Prostate gland (tissue), 2 donors: Measurements from ENCODE around the gene ANKRD40. TPM values are rescaled to one million over a fixed set of nuclear protein-coding genes. Genes with fewer than 3 reads are reported as not detected.

Experiments used
- DNase-seq: peaks from one replicate; pipeline ENCODE4 v3.0.0-alpha.2; 2019; ENCODE audit warnings: low spot score
- H3K27ac ChIP-seq, 2 donors: fragments of 200-600 bp; sonication (generic); 2 replicates each; pipeline ENCODE4 v1.5.1; 2017 to 2019
- H3K27me3 ChIP-seq: fragments of 200-600 bp; sonication (generic); replicated peaks from 2 replicates; pipeline ENCODE4 v1.5.1; 2019; ENCODE audit not compliant: insufficient read depth
- H3K36me3 ChIP-seq, 2 donors: fragments of 200-600 bp; sonication (generic); 1 replicate in 1 of 2; 2 replicates in 1 of 2; pipeline versions ENCODE4 v1.5.1 to v1.8.1; 2017 to 2019
- H3K4me1 ChIP-seq: fragments of 200-600 bp; sonication (generic); replicated peaks from 2 replicates; pipeline ENCODE4 v1.5.1; 2019
- H3K4me3 ChIP-seq, 2 donors: fragments of 200-600 bp; sonication (generic); 2 replicates each; pipeline ENCODE4 v1.5.1; 2017 to 2019
- H3K9me3 ChIP-seq: fragments of 200-600 bp; sonication (generic); 2 replicates; pipeline ENCODE4 v1.5.1; 2017
- CTCF ChIP-seq, 4 experiments: fragments of 200-600 bp in 2 of 4; fragments of 450-650 bp in 2 of 4; sonication (generic) in 2 of 4; IDR thresholded peaks; 1 replicate in 3 of 4; 2 replicates in 1 of 4; pipeline ENCODE4 v1.5.1; 2016 to 2019; ENCODE audit warnings: antibody characterized with exemption in 4 of 4, mild to moderate bottlenecking in 2 of 4, moderate library complexity in 2 of 4
- POLR2A ChIP-seq: fragments of 450-650 bp; IDR thresholded peaks from one replicate; pipeline ENCODE4 v1.6.1; 2016; ENCODE audit warnings: antibody characterized with exemption, mild to moderate bottlenecking
- POLR2AphosphoS5 ChIP-seq: sonication (generic); formaldehyde crosslinking; IDR thresholded peaks from one replicate; pipeline ENCODE4 v1.6.1; 2017; ENCODE audit warnings: antibody characterized with exemption
- WGBS: methylation state at CpG from one replicate; pipeline ENCODE4 v1.1.5; 2018; 5-methylcytosine and 5-hydroxymethylcytosine counted together
- intact Hi-C: fragments of 100-400 bp; cut with DNase I; formaldehyde crosslinking; loops from one replicate; pipeline ENCODE4 v1.14.2; 2022
- total RNA-seq, 2 donors: library from RNA; depleted of rRNA; stranded (reverse); fragments of >200 nt; gene quantifications; one replicate each; pipeline ENCODE4 v1.1.0, GENCODE V29; 2016

ANKRD40 gene
- total RNA-seq, 2 donors from 2014 or later: 31.2 to 36.0 TPM

GRCh38 chr17:50675627-50676026, 32.1 kb downstream of the ANKRD40 start:
- Histone ChIP-seq H3K4me1 (no peaks in the 10 kb centered on the region), H3K36me3 (no peaks in the 10 kb centered on the region), H3K4me3 (no peak overlapping the region), H3K27me3 (no peaks in the 10 kb centered on the region), H3K27ac (no peak overlapping the region), H3K9me3 (no peaks in the 10 kb centered on the region)
- no peak for TF ChIP-seq CTCF (IDR thresholded peaks at IDR 0.05)
- TF ChIP-seq POLR2AphosphoS5: no peak
- TF ChIP-seq POLR2A: no peak
- no peak for DNase-seq
- intact Hi-C loops: no loop called here
- WGBS: 94% methylated on average over 6 of the region's 7 CpGs

- WGBS: 57% methylated on average over 3 of the region's 3 CpGs
- no peak overlapping the region for H3K27ac ChIP-seq
These were observed 32.5 kb downstream of the ANKRD40 start for GRCh38 chr17:50675190-50675589.

GRCh38 chr17:50672831-50673551, 34.7 kb downstream of the ANKRD40 start:
- no peaks in the 10 kb centered on the region for H3K27me3 ChIP-seq
- 85% methylated on average over 18 of the region's 20 CpGs for WGBS
- no peaks in the 10 kb centered on the region for H3K4me1 ChIP-seq
- H3K4me3 ChIP-seq: no peak overlapping the region
- intact Hi-C loops: no loop called here
- H3K9me3 ChIP-seq: no peaks in the 10 kb centered on the region
- no peak overlapping the region for H3K27ac ChIP-seq
- DNase-seq: peak; percentile 58
- TF ChIP-seq CTCF (IDR thresholded peaks at IDR 0.05) (no peak), POLR2AphosphoS5 (peak; percentile 59)
- no peaks in the 10 kb centered on the region for H3K36me3 ChIP-seq

More at GRCh38 chr17:50675190-50675589, 32.5 kb downstream of the ANKRD40 start:
- no peak overlapping the region for H3K4me3 ChIP-seq
- no peak for DNase-seq
- no peaks in the 10 kb centered on the region for H3K36me3 ChIP-seq
- H3K9me3 ChIP-seq: no peaks in the 10 kb centered on the region
- H3K4me1 ChIP-seq: no peaks in the 10 kb centered on the region
- TF ChIP-seq POLR2A (no peak), POLR2AphosphoS5 (no peak), CTCF (IDR thresholded peaks at IDR 0.05) (no peak)
- H3K27me3 ChIP-seq: no peaks in the 10 kb centered on the region
- intact Hi-C loops: no loop called here

- TF ChIP-seq POLR2A (no peak), CTCF (IDR thresholded peaks at IDR 0.05) (no peak), POLR2AphosphoS5 (no peak)
- no peaks in the 10 kb centered on the region for H3K36me3 ChIP-seq
- H3K9me3 ChIP-seq: no peaks in the 10 kb centered on the region
- H3K27ac ChIP-seq: no peak overlapping the region
- DNase-seq: no peak
- H3K4me3 ChIP-seq: no peak overlapping the region
- H3K27me3 ChIP-seq: no peaks in the 10 kb centered on the region
- no peaks in the 10 kb centered on the region for H3K4me1 ChIP-seq
- intact Hi-C loops: no loop called here
- 97% methylated on average over 5 of the region's 5 CpGs for WGBS
These were observed 35.6 kb downstream of the ANKRD40 start for GRCh38 chr17:50672071-50672470.

GRCh38 chr17:50668838-50669581, 38.7 kb downstream of the ANKRD40 start:
- Histone ChIP-seq H3K27me3 (no peaks in the 10 kb centered on the region), H3K4me3 (no peak overlapping the region), H3K36me3 (no peaks in the 10 kb centered on the region), H3K4me1 (no peaks in the 10 kb centered on the region), H3K9me3 (no peaks in the 10 kb centered on the region), H3K27ac (no peak overlapping the region)
- 80% methylated on average over 9 of the region's 9 CpGs for WGBS
- intact Hi-C loops: no loop called here
- no peak for DNase-seq
- no peak for TF ChIP-seq POLR2AphosphoS5
- no peak for TF ChIP-seq POLR2A
- TF ChIP-seq CTCF (IDR thresholded peaks at IDR 0.05): no peak
